HG03060 (cell line): ENCODE measurements around the gene WDR11.
"Not testable (repeated sequence)": the region's sequence is repeated elsewhere in the genome, so short reads cannot be mapped to it uniquely, and the experiment has no call there.

Source experiments
- ATAC-seq: cut with Tn5 transposase; IDR thresholded peaks from one replicate; pipeline ENCODE4 v1.9.1; 2021; ENCODE audit warnings: low read depth, moderate number of reproducible peaks; ENCODE audit not compliant: unreplicated experiment

The WDR11 gene

DNA sequence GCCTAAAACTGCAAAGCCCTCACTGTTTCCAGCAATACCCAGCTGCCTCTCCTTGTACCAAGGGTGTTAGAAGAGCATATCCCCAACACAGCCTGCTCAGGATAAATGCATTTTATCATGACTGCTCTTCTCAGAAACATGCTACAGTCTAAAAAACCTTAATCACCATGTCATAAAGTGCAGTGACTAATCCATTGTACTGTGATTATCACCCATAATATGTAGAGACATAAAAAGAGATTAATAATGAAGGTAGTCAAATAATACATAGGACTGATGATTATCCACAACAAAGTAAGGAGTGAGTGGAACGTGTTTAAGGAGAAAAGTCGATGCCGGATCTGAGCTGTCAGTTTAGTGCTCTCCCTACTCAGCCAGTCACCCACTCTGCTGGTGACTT lies 12.2 kb upstream of the WDR11 start:
- ATAC-seq, result no peak

DNA sequence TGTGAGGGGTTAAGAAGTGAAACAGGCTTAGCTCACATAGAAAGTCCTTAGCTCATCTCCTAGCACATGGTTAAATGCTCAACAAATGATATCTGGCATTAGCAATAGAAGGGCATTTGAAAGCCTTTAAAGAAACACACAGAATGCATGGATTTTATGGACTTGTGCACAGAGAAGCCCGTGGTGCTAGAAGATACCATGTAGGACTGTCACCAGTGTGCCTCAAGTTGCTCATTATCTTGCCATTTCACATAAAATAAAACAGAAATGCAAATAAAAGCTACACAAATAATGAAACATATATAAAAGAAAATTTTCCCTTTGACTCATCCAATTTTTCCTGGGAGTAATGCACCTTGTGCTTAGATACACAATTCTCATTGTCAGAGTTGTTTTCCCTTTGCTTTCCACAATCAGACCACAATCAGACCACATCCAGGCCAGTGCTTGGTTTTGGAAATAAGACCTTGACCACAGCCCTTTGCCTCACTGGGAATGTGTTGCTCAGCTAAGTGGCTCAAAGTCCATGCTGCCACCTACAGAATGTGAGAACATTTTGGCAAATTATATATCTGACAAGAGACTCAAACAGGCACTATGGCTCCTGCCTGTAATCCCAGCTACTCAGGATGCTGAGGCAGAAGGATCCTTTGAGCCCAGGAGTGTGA lies 9.5 kb upstream of the WDR11 start:
- no peak for ATAC-seq

GRCh38 chr10:120854388-120854787 lies 3.2 kb downstream of the WDR11 start:
- no peak for ATAC-seq

DNA sequence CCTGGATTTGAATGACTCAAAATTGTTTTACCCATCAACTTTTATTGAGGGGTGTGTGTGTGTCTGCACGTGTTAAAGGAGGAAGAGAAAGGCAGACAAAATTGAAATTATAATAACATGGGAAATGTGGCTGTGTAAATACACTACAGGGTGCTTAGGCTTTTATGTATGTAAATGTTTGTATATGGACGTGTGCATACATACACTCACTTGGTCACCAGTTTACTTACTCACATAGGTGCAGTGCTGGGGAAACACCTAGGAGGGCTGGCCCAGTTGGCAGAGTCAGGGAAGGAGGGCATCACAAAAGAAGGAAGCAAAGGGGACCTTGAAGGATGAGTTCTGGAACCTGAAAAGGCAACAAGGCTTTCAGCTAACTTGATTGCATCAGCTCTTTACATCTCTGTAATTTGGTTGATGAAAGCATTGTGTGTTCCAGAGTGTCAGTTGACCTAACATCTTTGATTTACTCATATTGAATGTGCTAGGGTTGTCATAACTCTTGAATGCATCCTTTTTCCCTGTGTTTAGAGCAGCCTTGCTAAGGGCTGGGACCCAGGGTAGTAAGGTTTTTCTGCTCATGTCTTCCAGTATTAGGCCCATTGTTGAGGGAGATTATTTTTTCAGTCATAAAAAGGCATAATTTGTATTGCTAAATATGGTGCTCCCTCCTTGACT lies 10.2 kb downstream of the WDR11 start:
- ATAC-seq, result no peak

- no peak for ATAC-seq
Measured at GRCh38 chr10:120873741-120874140, 22.6 kb downstream of the WDR11 start.

DNA sequence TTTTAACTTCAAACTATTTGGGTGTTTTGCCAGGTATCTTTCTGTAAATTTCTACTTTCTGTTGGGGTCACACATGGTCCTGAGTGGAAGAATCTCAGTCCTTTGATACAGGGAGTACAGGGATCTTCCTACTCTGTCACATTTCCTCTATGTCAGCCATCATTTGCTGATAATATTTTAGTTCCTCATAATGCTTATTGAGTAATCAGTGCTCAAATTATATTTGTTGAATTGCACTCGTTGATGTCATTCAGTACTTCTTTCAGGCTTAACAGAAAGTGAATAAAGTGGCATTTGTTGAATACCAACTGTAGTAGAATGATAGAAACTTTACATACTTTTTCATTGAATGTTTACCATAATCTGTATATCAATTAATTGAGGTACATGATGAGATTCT lies 31.9 kb downstream of the WDR11 start:
- ATAC-seq, result no peak

DNA sequence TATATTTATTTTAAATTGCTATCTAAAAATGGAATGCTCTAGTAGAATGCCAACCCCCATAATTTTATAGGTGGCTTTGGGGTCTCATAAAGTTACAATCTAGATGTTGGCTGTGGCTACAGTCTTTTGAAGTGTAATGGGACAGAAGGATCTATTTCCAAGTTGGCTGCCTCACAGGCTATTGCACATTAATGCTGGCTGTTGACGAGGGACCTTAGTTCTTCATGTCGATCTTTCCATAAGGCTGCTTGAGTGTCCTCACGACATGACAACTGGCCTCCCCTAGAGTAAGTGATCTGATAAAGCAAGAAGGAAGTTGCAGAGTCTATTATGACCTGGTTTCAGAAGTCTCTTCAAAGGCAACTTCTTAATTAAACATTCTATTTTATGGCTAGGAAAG lies 36.3 kb downstream of the WDR11 start:
- ATAC-seq, result no peak

DNA sequence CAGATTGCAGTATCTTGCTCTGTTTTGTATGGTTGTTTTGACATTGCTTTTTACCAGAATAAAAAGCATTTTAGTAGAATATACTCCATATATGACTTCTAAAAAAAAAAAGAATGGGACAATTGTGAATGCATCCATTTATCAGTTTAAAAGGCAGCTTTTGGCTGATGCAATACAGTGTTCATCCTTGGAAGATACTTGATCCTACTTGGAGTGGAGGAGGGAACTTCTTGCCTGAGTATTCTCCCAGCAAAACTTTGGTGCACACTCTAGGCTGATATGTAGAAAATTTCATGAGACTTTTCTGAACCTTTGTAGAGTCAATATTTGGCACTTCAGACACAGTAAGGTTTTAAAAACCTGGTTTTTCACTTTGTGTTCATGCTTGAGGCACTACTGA lies 40.2 kb downstream of the WDR11 start:
- no peak for ATAC-seq

DNA sequence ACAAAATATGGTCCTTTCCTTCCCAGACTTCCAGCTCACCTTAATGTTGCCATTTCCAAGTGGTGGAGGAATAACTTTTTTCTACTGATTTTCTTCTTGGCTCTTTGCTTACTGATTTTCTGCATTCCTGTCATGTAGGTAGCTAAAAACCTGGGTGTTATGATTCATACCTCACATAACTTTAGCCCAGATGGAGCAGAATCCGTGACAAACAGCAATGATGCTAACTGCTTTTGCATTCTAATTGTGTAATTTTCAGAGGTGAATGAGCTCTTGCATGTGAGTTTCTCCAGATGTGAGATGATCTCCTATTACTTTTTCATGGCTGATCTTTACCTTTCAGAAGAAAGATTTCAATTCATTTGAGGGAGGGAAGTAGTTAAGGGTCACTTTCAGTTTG lies 43.4 kb downstream of the WDR11 start:
- no peak for ATAC-seq

DNA sequence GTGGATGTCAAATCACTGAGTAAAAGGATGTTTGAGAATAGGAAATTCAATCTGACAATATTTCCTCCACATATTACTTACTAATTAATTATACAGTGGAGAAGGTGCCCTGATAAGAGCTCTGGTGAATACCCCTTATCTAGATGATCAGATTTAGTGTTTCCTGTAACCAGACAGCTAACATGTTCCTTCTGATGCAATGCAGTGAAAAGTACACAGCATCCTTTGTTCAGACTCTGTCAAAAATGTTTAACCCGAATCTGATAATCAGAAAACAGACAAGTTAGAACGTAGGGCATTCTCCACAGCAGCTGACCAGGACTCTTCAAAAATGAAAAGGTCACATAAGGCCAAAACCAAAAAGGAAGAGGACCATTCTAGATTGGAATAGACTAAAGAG lies 46.2 kb downstream of the WDR11 start:
- no peak for ATAC-seq

GRCh38 chr10:120905268-120905667 lies 54.1 kb downstream of the WDR11 start:
- ATAC-seq, result no peak

DNA sequence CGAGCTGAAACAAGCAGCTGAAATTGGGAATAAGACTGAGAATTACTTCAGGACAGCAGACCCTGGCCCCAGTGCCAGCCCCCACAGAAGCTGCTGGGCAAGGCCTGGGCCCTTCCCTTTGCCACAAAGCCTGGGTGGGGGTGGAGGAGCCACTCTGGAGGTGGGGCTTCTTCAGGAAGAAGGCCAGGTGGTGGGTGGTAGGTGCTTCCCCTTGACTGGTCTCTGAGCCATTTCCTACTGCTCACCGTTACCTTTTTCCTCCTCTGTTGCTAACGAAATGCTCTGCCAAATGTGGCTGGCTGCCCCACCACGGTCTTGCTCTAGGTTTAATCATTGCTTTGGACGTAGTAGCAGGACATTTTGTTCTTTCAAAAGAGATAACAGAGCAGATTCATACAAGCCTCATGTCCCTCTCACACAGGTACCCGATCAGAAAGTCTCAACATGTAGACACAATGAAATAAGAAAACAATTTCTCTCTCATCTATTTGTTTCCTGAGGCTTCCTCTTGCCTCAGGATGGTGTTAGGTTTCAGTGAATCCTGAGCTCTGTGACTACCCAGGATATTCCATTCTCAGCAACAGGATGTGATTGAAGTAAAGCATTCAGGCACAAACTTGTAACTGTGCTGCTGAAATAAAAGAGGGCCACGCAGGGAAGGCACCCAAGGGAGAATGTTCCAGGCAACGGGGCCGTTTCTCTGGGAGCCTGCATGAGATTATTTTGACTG lies 66.5 kb downstream of the WDR11 start:
- no peak for ATAC-seq

DNA sequence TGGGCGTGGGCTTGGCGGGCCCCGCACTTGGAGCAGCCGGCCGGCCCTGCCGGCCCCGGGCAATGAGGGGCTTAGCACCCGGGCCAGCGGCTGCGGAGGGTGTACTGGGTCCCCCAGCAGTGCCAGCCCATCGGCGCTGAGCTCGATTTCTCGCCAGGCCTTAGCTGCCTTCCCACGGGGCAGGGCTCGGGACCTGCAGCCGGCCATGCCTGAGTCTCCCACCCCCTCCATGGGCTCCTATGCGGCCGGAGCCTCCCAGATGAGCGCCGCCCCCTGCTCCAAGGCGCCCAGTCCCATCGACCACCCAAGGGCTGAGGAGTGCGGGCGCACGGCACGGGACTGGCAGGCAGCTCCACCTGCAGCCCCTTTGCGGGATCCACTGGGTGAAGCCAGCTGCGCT lies 72.7 kb downstream of the WDR11 start:
- not testable (repeated sequence) for ATAC-seq

GRCh38 chr10:120926611-120927010 lies 75.4 kb downstream of the WDR11 start:
- no peak for ATAC-seq

- ATAC-seq, result no peak
Measured at GRCh38 chr10:120927352-120927751, 76.2 kb downstream of the WDR11 start.

GRCh38 chr10:120929166-120929565 lies 78.0 kb downstream of the WDR11 start:
- no peak for ATAC-seq

DNA sequence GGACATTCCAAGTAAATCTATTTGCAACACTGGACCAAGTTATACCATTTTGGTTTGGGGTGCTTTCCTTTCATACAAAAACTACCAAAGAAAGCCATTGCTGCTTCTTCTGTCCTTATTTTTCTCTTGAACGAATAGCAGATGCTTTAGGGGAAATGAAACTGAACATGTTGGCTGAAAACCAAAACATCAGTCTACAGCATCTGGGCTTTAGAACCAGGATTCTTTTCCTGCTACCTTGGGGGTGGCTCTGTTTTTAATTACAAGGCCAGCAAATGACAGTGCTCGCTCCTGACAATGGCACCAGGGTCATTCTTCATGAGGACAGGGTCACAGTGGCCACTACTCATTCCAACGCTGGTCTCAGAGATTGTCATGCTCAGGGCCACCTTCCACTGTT lies 80.3 kb downstream of the WDR11 start:
- no peak for ATAC-seq

- no peak for ATAC-seq
Measured at GRCh38 chr10:120931999-120932398, 80.8 kb downstream of the WDR11 start.

DNA sequence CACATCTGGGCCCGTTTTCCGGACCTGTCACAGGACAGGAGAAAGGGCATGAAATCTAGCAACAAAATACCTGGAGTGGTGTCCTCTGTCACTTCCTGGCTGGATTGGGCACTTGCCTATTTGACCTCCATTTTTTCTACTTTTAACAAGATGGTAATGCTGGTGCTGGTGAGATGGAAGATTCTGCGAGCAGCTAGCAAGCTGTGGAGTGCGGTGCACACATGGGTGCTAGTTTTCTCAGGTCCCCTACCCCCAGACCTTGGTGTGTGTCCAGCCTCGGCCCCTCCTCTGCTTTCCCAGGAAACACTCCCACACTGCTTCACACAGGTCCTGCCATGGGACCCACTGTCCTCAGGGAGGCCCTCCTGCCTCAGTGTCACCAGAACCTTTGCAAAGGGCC lies 87.7 kb downstream of the WDR11 start:
- ATAC-seq, result no peak

GRCh38 chr10:120940299-120940900 lies 89.2 kb downstream of the WDR11 start:
- ATAC-seq, result no peak

DNA sequence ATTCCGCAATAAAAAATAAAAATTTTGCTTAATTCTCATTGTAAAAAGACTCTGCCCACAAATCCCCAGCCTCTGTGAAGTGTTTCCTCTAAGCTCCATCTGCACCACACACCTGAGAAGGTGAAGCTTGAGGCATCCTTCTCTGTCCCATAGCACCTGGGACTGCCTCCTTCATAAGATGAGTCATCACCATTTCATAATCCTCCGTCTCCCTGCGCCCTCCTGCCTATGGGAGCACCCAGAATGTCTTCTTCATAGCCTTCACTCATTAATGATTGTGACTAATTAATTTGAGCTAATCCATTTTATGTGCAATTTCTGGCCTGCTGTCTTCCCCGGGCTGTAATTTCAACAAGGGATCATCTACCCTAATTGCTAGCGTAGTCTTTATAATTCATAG lies 90.3 kb downstream of the WDR11 start:
- ATAC-seq, result no peak
